Neuronal stem cell (in vitro differentiated cells): ENCODE measurements around the gene ZBTB7C.

ENCODE experiments used
- DNase-seq: peaks from one replicate; pipeline ENCODE4 v3.0.0-alpha.2; 2013; ENCODE audit warnings: low spot score
- H2AFZ ChIP-seq: one replicate; pipeline ENCODE4 v1.6.1; 2013; ENCODE audit warnings: mild to moderate bottlenecking, low read length, inconsistent platforms
- H2AK5ac ChIP-seq: 2 replicates; pipeline ENCODE4 v1.6.1; 2013; ENCODE audit warnings: low read depth, mild to moderate bottlenecking, inconsistent platforms, low read length, moderate library complexity, mixed read lengths
- H2BK120ac ChIP-seq: 2 replicates; pipeline ENCODE4 v1.6.1; 2013; ENCODE audit warnings: low read depth, mild to moderate bottlenecking, inconsistent platforms, low read length, moderate library complexity, mixed read lengths
- H2BK12ac ChIP-seq: one replicate; pipeline ENCODE4 v1.6.1; 2013; ENCODE audit warnings: low read length, inconsistent platforms
- H2BK15ac ChIP-seq: 2 replicates; pipeline ENCODE4 v1.6.1; 2013; ENCODE audit warnings: mild to moderate bottlenecking, low read length, inconsistent platforms, mixed read lengths
- H2BK5ac ChIP-seq: one replicate; pipeline ENCODE4 v1.6.1; 2013; ENCODE audit warnings: inconsistent platforms, mild to moderate bottlenecking, low read length, moderate library complexity
- H3K14ac ChIP-seq: one replicate; pipeline ENCODE4 v1.6.1; 2013; ENCODE audit warnings: low read length, inconsistent platforms
- H3K18ac ChIP-seq: 2 replicates; pipeline ENCODE4 v1.6.1; 2013; ENCODE audit warnings: low read length, inconsistent platforms
- H3K23ac ChIP-seq: 2 replicates; pipeline ENCODE4 v1.6.1; 2013; ENCODE audit warnings: low read depth, mild to moderate bottlenecking, mixed read lengths, low read length, inconsistent platforms; ENCODE audit not compliant: poor library complexity
- H3K27ac ChIP-seq: replicated peaks from 3 replicates; pipeline ENCODE4 v1.5.1; 2013; ENCODE audit warnings: low read length, inconsistent platforms
- H3K27me3 ChIP-seq, 3 experiments: 2 replicates each; pipeline ENCODE4 v1.6.1; 2013; ENCODE audit warnings: low read length in 3 of 3, mild to moderate bottlenecking in 2 of 3, inconsistent platforms in 1 of 3, low read depth in 1 of 3, mixed read lengths in 1 of 3, moderate library complexity in 1 of 3; ENCODE audit not compliant: control insufficient read depth in 3 of 3, insufficient read depth in 3 of 3
- H3K36me3 ChIP-seq, 2 donors: replicated peaks in 1 of 2; 2 replicates each; pipeline ENCODE4 v1.6.1; 2013; ENCODE audit warnings: low read length in 2 of 2; ENCODE audit not compliant: control insufficient read depth in 2 of 2, insufficient read depth in 2 of 2
- H3K4ac ChIP-seq: 2 replicates; pipeline ENCODE4 v1.6.1; 2013; ENCODE audit warnings: inconsistent platforms, mild to moderate bottlenecking, low read length, moderate library complexity
- H3K4me1 ChIP-seq, 2 donors: 1 replicate in 1 of 2; 2 replicates in 1 of 2; pipeline ENCODE4 v1.6.1; 2013; ENCODE audit warnings: low read length in 2 of 2, low read depth in 1 of 2; ENCODE audit not compliant: control insufficient read depth in 2 of 2, insufficient read depth in 1 of 2
- H3K4me2 ChIP-seq: one replicate; pipeline ENCODE4 v1.6.1; 2013; ENCODE audit warnings: mild to moderate bottlenecking, low read length, inconsistent platforms; ENCODE audit not compliant: insufficient read depth, poor library complexity, severe bottlenecking
- H3K4me3 ChIP-seq, 2 donors: 2 replicates each; pipeline ENCODE4 v1.5.1; 2013; ENCODE audit warnings: low read length in 2 of 2, mild to moderate bottlenecking in 2 of 2, inconsistent platforms in 1 of 2, moderate library complexity in 1 of 2
- H3K79me1 ChIP-seq: one replicate; pipeline ENCODE4 v1.6.1; 2013; ENCODE audit warnings: low read depth, mild to moderate bottlenecking, inconsistent platforms, low read length, moderate library complexity
- H3K9ac ChIP-seq: one replicate; pipeline ENCODE4 v1.6.1; 2013; ENCODE audit warnings: mild to moderate bottlenecking, low read depth, low read length, inconsistent platforms; ENCODE audit not compliant: poor library complexity
- H3K9me3 ChIP-seq, 2 donors: replicated peaks in 1 of 2; 2 replicates each; pipeline versions ENCODE3 to v1.6.1; 2013; ENCODE audit warnings: low read length in 2 of 2, mild to moderate bottlenecking in 2 of 2, inconsistent platforms in 1 of 2, low read depth in 1 of 2, mixed read lengths in 1 of 2, moderate library complexity in 1 of 2; ENCODE audit not compliant: control insufficient read depth in 2 of 2, insufficient read depth in 1 of 2
- H4K8ac ChIP-seq: one replicate; pipeline ENCODE4 v1.6.1; 2013; ENCODE audit warnings: low read depth, mild to moderate bottlenecking, inconsistent platforms, low read length, moderate library complexity
- H4K91ac ChIP-seq: one replicate; pipeline ENCODE4 v1.6.1; 2013; ENCODE audit warnings: low read length, low read depth, mild to moderate bottlenecking, inconsistent platforms; ENCODE audit not compliant: poor library complexity
- WGBS, 2 donors: extraction: QIAGEN DNeasy Blood & Tissue Kit; methylation state at CpG; one replicate each; pipeline ENCODE4 v1.1.7; 2013; ENCODE audit warnings: missing lambda C conversion rate in 2 of 2, mixed read lengths in 1 of 2; ENCODE audit not compliant: insufficient read length in 2 of 2, insufficient replicate concordance in 1 of 2; ENCODE audit errors: extremely low coverage in 2 of 2; 5-methylcytosine and 5-hydroxymethylcytosine counted together

ZBTB7C gene

DNA sequence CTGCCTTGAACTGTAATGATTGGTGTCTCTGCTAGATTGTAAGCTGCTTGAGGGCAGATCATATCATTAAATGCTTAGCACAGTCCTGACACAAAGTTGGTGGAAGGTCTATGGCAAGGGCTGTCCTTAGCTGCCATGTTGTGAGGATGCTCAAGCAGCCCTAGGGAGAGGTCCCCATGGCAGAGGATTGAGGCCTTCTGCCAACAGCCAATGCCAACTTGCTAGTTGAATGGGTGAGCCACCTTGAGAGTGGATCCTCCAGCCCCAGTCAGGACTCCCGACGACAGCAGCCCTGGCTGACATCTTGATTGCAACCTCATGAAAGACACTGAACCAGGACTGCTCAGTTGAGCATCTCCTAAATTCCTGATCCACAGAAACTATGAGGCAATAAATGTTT, 363.4 kb downstream of the ZBTB7C start:
- Histone ChIP-seq H3K18ac (no peak overlapping the region), H3K79me1 (no peaks in the 10 kb centered on the region), H3K36me3 (no peaks in the 10 kb centered on the region), H3K4ac (no peak overlapping the region), H3K23ac (no peak overlapping the region), H3K4me1 (no peaks in the 10 kb centered on the region), H3K14ac (no peak overlapping the region), H4K91ac (no peak overlapping the region), H4K8ac (no peak overlapping the region), H3K27me3 (peaks cover 0 to 6% (median 0%) of the 10 kb centered on the region in 3 experiments), H2AK5ac (no peak overlapping the region), H3K4me3 (no peak overlapping the region), H2BK5ac (no peak overlapping the region), H3K27ac (no peak overlapping the region), H3K4me2 (no peak overlapping the region), H2BK15ac (no peak overlapping the region), H3K9ac (no peak overlapping the region), H2BK12ac (no peak overlapping the region), H2AFZ (no peak overlapping the region), H2BK120ac (no peak overlapping the region), H3K9me3 (peaks cover 0 to 3% of the 10 kb centered on the region in 2 donors)
- no CpG with 5 or more reads among the region's 2 CpGs for WGBS, 2 donors
- no peak for DNase-seq

DNA sequence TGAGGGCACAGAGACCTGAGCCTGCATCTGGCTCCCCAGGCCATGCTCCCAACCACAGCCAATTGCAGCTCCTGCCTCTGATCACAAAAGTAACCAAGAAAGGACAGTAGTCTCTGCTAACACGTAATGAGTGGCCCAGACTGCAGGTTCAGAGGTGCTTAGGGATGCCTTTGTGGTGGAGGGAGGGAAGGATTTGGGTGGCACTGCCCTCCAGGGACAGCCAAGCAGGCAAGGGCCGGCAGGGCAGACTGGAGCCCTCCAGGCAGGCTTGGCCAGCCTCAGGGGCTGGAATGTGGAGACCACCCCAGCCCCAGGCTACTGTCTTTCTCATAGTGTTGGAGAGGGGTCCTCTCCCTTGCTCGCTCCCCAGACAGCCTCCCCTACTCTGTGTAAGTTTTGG, 364.2 kb downstream of the ZBTB7C start:
- H2AK5ac ChIP-seq: no peak overlapping the region
- H3K36me3 ChIP-seq: no peaks in the 10 kb centered on the region
- no peaks in the 10 kb centered on the region for H3K4me1 ChIP-seq
- no peak overlapping the region for H4K8ac ChIP-seq
- no peak overlapping the region for H3K23ac ChIP-seq
- H3K4me2 ChIP-seq: no peak overlapping the region
- H3K79me1 ChIP-seq: no peaks in the 10 kb centered on the region
- no peak for DNase-seq
- no peak overlapping the region for H3K4me3 ChIP-seq
- no peak overlapping the region for H2BK5ac ChIP-seq
- no peak overlapping the region for H3K9ac ChIP-seq
- peaks cover 0 to 3% of the 10 kb centered on the region in 2 donors for H3K9me3 ChIP-seq
- H3K18ac ChIP-seq: no peak overlapping the region
- H2AFZ ChIP-seq: no peak overlapping the region
- H3K4ac ChIP-seq: no peak overlapping the region
- no peak overlapping the region for H2BK120ac ChIP-seq
- H3K27ac ChIP-seq: no peak overlapping the region
- no peak overlapping the region for H4K91ac ChIP-seq
- H2BK12ac ChIP-seq: no peak overlapping the region
- H3K14ac ChIP-seq: no peak overlapping the region
- WGBS, 2 donors: no CpG with 5 or more reads among the region's 3 CpGs
- H2BK15ac ChIP-seq: no peak overlapping the region
- peaks cover 0 to 6% (median 0%) of the 10 kb centered on the region in 3 experiments for H3K27me3 ChIP-seq

DNA sequence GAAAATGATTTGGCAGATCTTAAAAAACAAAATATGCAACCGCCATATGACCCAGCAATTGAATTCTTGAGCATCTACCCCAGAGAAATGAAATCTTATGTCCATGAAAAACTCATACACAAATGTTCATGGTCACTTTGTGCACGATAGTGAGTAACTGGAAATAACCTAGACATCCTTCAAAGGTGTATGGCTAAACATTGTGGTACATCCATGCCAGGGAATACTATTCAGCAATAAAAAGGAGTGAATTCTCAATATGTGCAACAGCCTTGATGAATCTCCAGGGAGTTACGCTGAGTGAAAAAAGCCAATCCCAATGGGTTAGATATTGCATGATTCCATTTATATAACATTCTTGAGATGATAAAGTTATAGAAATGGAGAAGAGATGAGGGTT, 366.0 kb downstream of the ZBTB7C start:
- H3K14ac ChIP-seq: no peak overlapping the region
- H3K4me3 ChIP-seq: no peak overlapping the region
- no peak overlapping the region for H3K18ac ChIP-seq
- H2AK5ac ChIP-seq: no peak overlapping the region
- no peak overlapping the region for H2BK15ac ChIP-seq
- no peak overlapping the region for H3K23ac ChIP-seq
- no peak overlapping the region for H3K4ac ChIP-seq
- no peak overlapping the region for H3K27ac ChIP-seq
- H3K27me3 ChIP-seq: peaks cover 0 to 6% (median 0%) of the 10 kb centered on the region in 3 experiments
- H2BK120ac ChIP-seq: no peak overlapping the region
- no peaks in the 10 kb centered on the region for H3K79me1 ChIP-seq
- H3K4me1 ChIP-seq: no peaks in the 10 kb centered on the region
- no peak overlapping the region for H3K4me2 ChIP-seq
- no peak for DNase-seq
- H4K8ac ChIP-seq: no peak overlapping the region
- H2AFZ ChIP-seq: no peak overlapping the region
- no peak overlapping the region for H2BK12ac ChIP-seq
- H2BK5ac ChIP-seq: no peak overlapping the region
- H4K91ac ChIP-seq: no peak overlapping the region
- WGBS, 2 donors: no CpG with 5 or more reads among the region's 3 CpGs
- H3K36me3 ChIP-seq: no peaks in the 10 kb centered on the region
- H3K9me3 ChIP-seq: peaks cover 0 to 3% of the 10 kb centered on the region in 2 donors
- no peak overlapping the region for H3K9ac ChIP-seq

DNA sequence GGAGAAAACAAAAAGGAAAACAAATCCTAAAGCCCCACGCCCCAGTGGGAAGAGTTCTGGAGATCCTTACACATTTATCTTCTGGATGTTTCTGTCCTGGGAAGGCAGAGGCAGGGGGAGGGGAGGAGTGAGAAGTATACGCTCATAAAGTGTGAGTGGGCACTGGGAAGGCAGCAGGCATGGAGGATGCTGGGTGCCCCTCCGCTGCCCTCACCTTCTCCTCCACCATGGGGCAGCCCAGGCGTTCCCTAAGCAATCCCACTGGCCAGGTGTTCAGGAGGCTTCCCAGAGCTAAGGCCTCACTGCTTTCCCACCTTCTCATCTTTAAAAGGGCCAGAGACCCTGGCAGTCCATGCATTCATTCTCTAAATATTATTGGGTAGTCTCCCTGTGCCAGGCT, 366.8 kb downstream of the ZBTB7C start:
- no peak overlapping the region for H2BK15ac ChIP-seq
- H4K91ac ChIP-seq: no peak overlapping the region
- no peaks in the 10 kb centered on the region for H3K36me3 ChIP-seq
- H3K18ac ChIP-seq: no peak overlapping the region
- no peak overlapping the region for H2BK120ac ChIP-seq
- no peak overlapping the region for H2AFZ ChIP-seq
- no peak overlapping the region for H3K14ac ChIP-seq
- H3K9ac ChIP-seq: no peak overlapping the region
- no peak overlapping the region for H3K4me3 ChIP-seq
- no peak overlapping the region for H4K8ac ChIP-seq
- H2BK5ac ChIP-seq: no peak overlapping the region
- no peak for DNase-seq
- no peak overlapping the region for H3K4ac ChIP-seq
- no peak overlapping the region for H2BK12ac ChIP-seq
- no peak overlapping the region for H2AK5ac ChIP-seq
- H3K9me3 ChIP-seq: peaks cover 0 to 3% of the 10 kb centered on the region in 2 donors
- no peaks in the 10 kb centered on the region for H3K79me1 ChIP-seq
- WGBS, 2 donors: no CpG with 5 or more reads among the region's 4 CpGs
- peaks cover 0 to 9% (median 0%) of the 10 kb centered on the region in 3 experiments for H3K27me3 ChIP-seq
- no peak overlapping the region for H3K27ac ChIP-seq
- peaks cover 0 to under 1% of the 10 kb centered on the region in 2 donors for H3K4me1 ChIP-seq
- H3K4me2 ChIP-seq: no peak overlapping the region
- H3K23ac ChIP-seq: no peak overlapping the region
